ENCODE data around the gene OTX2.

The OTX2 gene

GRCh38 chr14:56801920-56802319 is 8.4 kb downstream of the OTX2 start:
- Histone ChIP-seq H3K4me1 (ENCODE audit: control insufficient read depth, insufficient read depth, low read length) (no peaks in the 10 kb centered on the region), H3K36me3 (ENCODE audit: control insufficient read depth in 2 of 2, insufficient read depth in 1 of 2, low read length in 2 of 2) (peaks cover 0 to 7% of the 10 kb centered on the region in 2 experiments; a peak in 1 of 3 replicates), H3K9me3 (ENCODE audit: control insufficient read depth, insufficient read depth, low read depth, low read length) (no peaks in the 10 kb centered on the region), H3K4me3 (ENCODE audit: low read depth, low read length) (no peak overlapping the region), H3K27ac (ENCODE audit: extremely low read depth, low read depth, low read length) (no peak overlapping the region)
- POLR2A ChIA-PET, result no interaction called here
- CTCF ChIA-PET, result interaction anchor here (0.6 kb wide), 1 partner anchor 381 kb away, joined by 3 read pairs; no protein-coding TSS in a partner anchor
- TF ChIP-seq ZSCAN5A (tag by site-specific recombination; IDR thresholded peaks at IDR 0.05), result no peak
- no peak for TF ChIP-seq ZNF548 (tag by site-specific recombination; IDR thresholded peaks at IDR 0.05)
- TF ChIP-seq BCL11B (tag by site-specific recombination; IDR thresholded peaks at IDR 0.05; ENCODE audit: low read depth), result no peak
- TF ChIP-seq ZSCAN4 (tag by site-specific recombination; IDR thresholded peaks at IDR 0.05), result no peak
- TF ChIP-seq ZNF16 (tag by site-specific recombination; IDR thresholded peaks at IDR 0.05; ENCODE audit: low read depth), result no peak
- TF ChIP-seq ZNF626 (tag by site-specific recombination; IDR thresholded peaks at IDR 0.05), result no peak
- no peak for TF ChIP-seq ZNF449 (tag by site-specific recombination; IDR thresholded peaks at IDR 0.05)
- TF ChIP-seq ZNF157 (tag by site-specific recombination; IDR thresholded peaks at IDR 0.05), result no peak
- TF ChIP-seq ZNF140 (tag by site-specific recombination; IDR thresholded peaks at IDR 0.05), result no peak
- no peak for TF ChIP-seq ZNF600 (tag by site-specific recombination; IDR thresholded peaks at IDR 0.05)
- TF ChIP-seq ZNF280D (tag by site-specific recombination; IDR thresholded peaks at IDR 0.05), result no peak
- TF ChIP-seq ZNF302 (tag by site-specific recombination; IDR thresholded peaks at IDR 0.05; ENCODE audit: low read depth), result no peak
- TF ChIP-seq ZNF211 (tag by site-specific recombination; IDR thresholded peaks at IDR 0.05; ENCODE audit: low read depth), result no peak
- TF ChIP-seq SETDB1 (IDR thresholded peaks at IDR 0.05; ENCODE audit: insufficient read length, low read length), result no peak
- no peak for TF ChIP-seq ZNF19 (tag by site-specific recombination; IDR thresholded peaks at IDR 0.05; ENCODE audit: low read depth)
- no peak for TF ChIP-seq ZNF664 (tag by site-specific recombination; IDR thresholded peaks at IDR 0.05)

GRCh38 chr14:56799343-56799645 is 11.0 kb downstream of the OTX2 start:
- H3K27ac ChIP-seq (ENCODE audit: extremely low read depth, low read depth, low read length), result no peak overlapping the region
- H3K9me3 ChIP-seq (ENCODE audit: control insufficient read depth, insufficient read depth, low read depth, low read length), result no peaks in the 10 kb centered on the region
- ChIA-PET POLR2A (no interaction called here), CTCF (no interaction called here)
- TF ChIP-seq ZNF146 (tag by site-specific recombination; IDR thresholded peaks at IDR 0.05), result no peak
- no peak for TF ChIP-seq ZNF169 (tag by site-specific recombination; IDR thresholded peaks at IDR 0.05)
- TF ChIP-seq ZBTB6 (tag by site-specific recombination; IDR thresholded peaks at IDR 0.05), result no peak
- no peak for TF ChIP-seq ZXDB (tag by site-specific recombination; IDR thresholded peaks at IDR 0.05)
- TF ChIP-seq ZBTB48 (tag by site-specific recombination; IDR thresholded peaks at IDR 0.05), result no peak
- TF ChIP-seq ZNF423 (tag by site-specific recombination; IDR thresholded peaks at IDR 0.05), result no peak
- no peak for TF ChIP-seq PBX3 (CRISPR knock-in tag; IDR thresholded peaks at IDR 0.05)
- TF ChIP-seq ZNF664 (tag by site-specific recombination; IDR thresholded peaks at IDR 0.05), result no peak
- no peak for TF ChIP-seq ZNF514 (tag by site-specific recombination; IDR thresholded peaks at IDR 0.05)
- H3K36me3 ChIP-seq (ENCODE audit: control insufficient read depth in 2 of 2, insufficient read depth in 1 of 2, low read length in 2 of 2), result peaks cover 0 to 4% of the 10 kb centered on the region in 2 experiments; a peak in 1 of 3 replicates
- H3K4me3 ChIP-seq (ENCODE audit: low read depth, low read length), result no peak overlapping the region
- H3K4me1 ChIP-seq (ENCODE audit: control insufficient read depth, insufficient read depth, low read length), result no peaks in the 10 kb centered on the region

Measured in HEK293 (cell line).